GM12873 (cell line): ENCODE measurements around the gene DCLRE1C.

Experiments used
- CTCF ChIP-seq: IDR thresholded peaks from 2 replicates; pipeline ENCODE4 v1.5.1; 2012; ENCODE audit warnings: low read depth, mild to moderate bottlenecking, moderate library complexity, low read length, control low read depth; ENCODE audit not compliant: insufficient read depth; ENCODE audit errors: missing control alignments

DCLRE1C gene

GRCh38 chr10:14859775-14860174 is 94.1 kb downstream of the DCLRE1C start:
- no peak for TF ChIP-seq CTCF

- no peak for TF ChIP-seq CTCF
Measured at GRCh38 chr10:14859043-14859442, 94.9 kb downstream of the DCLRE1C start.

- TF ChIP-seq CTCF = no peak
Measured at GRCh38 chr10:14858338-14858960, 95.4 kb downstream of the DCLRE1C start.

GRCh38 chr10:14855453-14855852 is 98.4 kb downstream of the DCLRE1C start:
- TF ChIP-seq CTCF = no peak

- no peak for TF ChIP-seq CTCF
Measured at GRCh38 chr10:14852236-14852635, 101.7 kb downstream of the DCLRE1C start.
